GM10266 (cell line): ENCODE data around the gene PCLO.

Source experiments
- DNase-seq: peaks from one replicate; pipeline ENCODE4 v3.0.0; 2012; ENCODE audit errors: extremely low spot score
- TF ChIP-seq, protein P1 (sequence below): IDR thresholded peaks from 2 replicates; pipeline ENCODE4 v1.5.1; 2012; ENCODE audit warnings: mild to moderate bottlenecking, low read depth; ENCODE audit not compliant: control insufficient read depth, insufficient read depth; ENCODE audit errors: missing control alignments

PCLO gene

DNA sequence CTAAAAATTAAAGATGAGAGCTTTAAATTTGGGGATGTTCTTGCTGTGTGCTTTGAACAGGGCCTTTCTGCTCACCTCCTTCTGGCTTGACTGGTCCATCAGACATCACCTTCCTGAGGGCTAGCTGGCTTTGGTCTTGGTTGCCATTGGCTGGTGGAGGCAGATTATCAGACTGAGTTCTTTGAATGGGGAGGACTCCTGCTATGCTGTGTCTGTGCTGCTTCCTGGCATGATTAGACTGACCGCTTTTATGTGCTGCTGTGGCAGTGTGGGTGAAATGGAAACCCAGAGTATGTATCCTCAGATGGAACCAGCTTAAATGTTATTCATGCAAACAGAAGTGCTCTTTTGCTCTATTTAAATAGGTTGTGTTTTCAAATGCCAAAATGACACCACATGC lies 341.6 kb downstream of the PCLO start:
- TF ChIP-seq, protein P1, sequence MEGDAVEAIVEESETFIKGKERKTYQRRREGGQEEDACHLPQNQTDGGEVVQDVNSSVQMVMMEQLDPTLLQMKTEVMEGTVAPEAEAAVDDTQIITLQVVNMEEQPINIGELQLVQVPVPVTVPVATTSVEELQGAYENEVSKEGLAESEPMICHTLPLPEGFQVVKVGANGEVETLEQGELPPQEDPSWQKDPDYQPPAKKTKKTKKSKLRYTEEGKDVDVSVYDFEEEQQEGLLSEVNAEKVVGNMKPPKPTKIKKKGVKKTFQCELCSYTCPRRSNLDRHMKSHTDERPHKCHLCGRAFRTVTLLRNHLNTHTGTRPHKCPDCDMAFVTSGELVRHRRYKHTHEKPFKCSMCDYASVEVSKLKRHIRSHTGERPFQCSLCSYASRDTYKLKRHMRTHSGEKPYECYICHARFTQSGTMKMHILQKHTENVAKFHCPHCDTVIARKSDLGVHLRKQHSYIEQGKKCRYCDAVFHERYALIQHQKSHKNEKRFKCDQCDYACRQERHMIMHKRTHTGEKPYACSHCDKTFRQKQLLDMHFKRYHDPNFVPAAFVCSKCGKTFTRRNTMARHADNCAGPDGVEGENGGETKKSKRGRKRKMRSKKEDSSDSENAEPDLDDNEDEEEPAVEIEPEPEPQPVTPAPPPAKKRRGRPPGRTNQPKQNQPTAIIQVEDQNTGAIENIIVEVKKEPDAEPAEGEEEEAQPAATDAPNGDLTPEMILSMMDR, result no peak
- DNase-seq, result no peak

DNA sequence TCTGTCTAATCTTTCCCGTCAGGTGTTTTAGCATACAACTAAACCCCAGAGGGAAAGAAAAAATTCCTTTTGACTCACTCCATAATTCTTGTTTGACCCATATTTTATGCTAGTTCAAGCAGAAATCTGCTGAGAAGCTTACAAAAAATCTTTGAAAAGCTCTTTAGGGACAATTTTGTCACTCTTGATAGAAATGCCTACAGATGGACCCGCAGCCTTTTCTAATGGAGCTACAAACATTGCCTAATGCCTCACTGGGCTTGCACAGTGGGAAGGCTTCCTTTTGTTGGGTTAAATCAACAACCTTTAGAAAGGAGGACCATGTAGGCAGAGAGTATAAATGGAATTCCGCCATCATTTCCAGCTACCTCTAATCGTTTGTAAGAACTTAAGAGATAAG lies 344.5 kb downstream of the PCLO start:
- TF ChIP-seq, protein P1, result no peak
- DNase-seq, result no peak

DNA sequence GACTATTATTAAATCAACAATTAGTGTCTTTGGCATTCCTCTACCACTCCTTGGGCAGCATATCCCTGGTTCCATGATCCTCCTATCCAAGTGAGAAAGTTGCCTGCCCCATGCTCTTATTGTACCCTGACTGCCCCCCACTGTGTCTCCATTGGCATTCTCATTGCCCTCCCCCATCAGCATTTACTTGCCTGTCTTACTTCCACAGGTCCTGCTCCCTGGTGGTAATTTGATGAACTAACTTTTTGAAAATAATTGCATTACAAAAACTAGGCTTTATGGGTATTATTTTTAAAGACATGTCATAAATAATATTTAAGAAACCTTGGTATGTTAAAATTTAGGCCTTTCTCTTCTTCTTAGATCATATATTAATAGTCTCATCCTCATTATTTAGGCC lies 346.4 kb downstream of the PCLO start:
- TF ChIP-seq, protein P1, result no peak
- no peak for DNase-seq

DNA sequence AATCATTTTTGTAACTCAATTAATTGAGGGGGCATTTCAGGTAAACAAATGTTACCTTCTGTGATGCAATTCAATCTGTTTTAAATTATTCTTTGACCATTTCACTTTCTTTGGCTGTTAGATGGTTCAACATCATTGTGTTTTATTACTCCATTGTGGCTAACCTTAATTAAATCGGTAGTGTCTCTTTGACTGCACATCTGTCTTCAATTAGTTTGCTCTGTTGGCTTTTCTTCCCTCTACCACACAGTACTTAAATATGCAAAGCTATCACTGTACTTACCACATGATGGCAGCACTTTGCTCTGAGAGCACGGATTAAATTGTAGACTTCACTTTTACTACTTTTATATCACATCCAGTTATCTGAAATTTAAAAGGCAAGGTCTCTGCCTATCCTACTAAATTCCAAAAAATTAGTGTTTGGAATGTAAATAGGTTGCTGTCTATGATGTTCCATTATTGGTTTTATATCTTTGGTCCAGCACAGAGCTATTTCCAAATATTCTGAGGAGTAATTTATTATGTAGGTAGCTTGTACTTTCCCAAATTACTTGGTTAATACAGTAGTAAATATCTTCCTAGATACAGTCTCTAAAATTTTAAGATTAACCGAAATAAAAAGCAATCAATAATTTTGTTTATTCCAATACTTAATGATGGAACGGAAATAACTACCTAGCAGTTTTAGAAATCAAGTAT lies 352.0 kb downstream of the PCLO start:
- DNase-seq, result peak; percentile 23

DNA sequence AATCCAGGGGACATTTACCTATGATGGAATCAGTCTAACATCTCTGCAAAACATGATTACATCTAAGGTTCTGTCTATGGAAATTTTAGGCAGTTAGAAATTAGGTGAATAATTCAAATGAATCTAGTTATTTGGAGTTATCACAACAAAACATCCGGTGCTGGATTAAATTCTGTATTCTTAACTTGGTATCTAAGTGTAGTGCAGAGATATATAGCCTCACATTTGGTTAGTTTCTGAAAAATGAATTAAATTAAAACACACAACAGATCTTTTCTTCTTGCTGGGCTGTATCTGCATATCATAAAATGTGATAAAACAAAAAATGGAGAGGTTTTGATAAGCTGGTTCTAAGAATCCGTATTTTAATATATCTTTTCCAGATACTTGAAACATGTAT lies 354.1 kb downstream of the PCLO start:
- TF ChIP-seq, protein P1, result no peak
- no peak for DNase-seq

More for the DNA sequence above, 352.0 kb downstream of the PCLO start:
- TF ChIP-seq, protein P1, result peak; percentile 73

DNA sequence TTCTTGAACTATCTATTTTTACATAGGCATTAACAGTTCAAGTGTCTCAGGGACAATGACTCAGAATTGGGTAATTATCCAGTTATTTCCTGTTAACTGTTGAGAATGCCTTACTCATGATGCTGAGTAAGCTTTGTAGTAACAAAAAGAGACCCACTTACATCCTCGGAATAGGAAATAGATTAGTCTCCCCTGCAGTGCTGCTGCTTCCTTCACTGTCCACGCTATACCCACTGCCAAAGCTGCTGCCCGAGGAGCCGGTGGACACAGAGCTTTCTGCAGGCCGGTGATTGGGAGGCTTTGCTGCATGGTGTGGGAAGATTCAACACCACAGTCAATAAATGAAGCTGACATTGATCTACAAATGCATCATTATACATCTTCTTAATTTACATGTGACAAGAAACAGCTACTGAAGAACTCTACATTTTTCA lies 357.1 kb downstream of the PCLO start:
- TF ChIP-seq, protein P1, result no peak
- DNase-seq, result no peak

DNA sequence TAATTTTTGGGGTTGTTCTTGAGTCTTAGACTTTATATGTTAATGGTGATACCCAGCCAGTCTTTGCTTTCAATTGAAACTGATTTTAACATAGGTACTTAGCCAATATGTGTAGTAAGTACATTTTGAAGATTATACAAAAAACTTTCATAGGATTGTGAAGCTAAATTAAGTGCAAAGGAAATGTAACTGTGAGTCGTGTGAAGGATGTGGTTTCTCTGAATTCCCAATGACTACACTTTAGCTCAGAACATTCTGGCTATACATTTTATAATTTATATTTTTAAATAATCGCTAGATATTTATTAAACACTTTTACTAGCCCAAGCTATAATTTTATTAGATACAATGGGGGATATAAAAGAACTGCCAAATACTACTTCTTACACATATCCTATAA lies 359.3 kb downstream of the PCLO start:
- no peak for DNase-seq
- TF ChIP-seq, protein P1, result no peak
